ENCODE results near the gene LMTK3.

- TF ChIP-seq CSDC2 (CRISPR knock-in tag; IDR thresholded peaks at IDR 0.05) (no peak), ISL1 (CRISPR knock-in tag; IDR thresholded peaks at IDR 0.05) (no peak), ZC3H10 (CRISPR knock-in tag; IDR thresholded peaks at IDR 0.05) (no peak), PATZ1 (CRISPR knock-in tag; IDR thresholded peaks at IDR 0.05; ENCODE audit: borderline replicate concordance) (no peak)
- TF ChIP-seq, protein P1, sequence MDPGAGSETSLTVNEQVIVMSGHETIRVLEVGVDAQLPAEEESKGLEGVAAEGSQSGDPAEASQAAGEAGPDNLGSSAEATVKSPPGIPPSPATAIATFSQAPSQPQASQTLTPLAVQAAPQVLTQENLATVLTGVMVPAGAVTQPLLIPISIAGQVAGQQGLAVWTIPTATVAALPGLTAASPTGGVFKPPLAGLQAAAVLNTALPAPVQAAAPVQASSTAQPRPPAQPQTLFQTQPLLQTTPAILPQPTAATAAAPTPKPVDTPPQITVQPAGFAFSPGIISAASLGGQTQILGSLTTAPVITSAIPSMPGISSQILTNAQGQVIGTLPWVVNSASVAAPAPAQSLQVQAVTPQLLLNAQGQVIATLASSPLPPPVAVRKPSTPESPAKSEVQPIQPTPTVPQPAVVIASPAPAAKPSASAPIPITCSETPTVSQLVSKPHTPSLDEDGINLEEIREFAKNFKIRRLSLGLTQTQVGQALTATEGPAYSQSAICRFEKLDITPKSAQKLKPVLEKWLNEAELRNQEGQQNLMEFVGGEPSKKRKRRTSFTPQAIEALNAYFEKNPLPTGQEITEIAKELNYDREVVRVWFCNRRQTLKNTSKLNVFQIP (CRISPR knock-in tag; IDR thresholded peaks at IDR 0.05; ENCODE audit: borderline replicate concordance, low read depth), result no peak
Observed at GRCh38 chr19:48553676-48554384, 42.2 kb upstream of the LMTK3 start.

All from SK-N-SH treated with all-trans-retinoic acid at 6 μM for 48 hours (cell line).